ENCODE results near the gene OR13J1. TPM values are rescaled to one million over a fixed set of nuclear protein-coding genes. Genes with fewer than 3 reads are reported as not detected.
A peak's percentile ranks its signal among the peaks of the same experiment; 100 is the strongest.

Gene OR13J1, protein sequence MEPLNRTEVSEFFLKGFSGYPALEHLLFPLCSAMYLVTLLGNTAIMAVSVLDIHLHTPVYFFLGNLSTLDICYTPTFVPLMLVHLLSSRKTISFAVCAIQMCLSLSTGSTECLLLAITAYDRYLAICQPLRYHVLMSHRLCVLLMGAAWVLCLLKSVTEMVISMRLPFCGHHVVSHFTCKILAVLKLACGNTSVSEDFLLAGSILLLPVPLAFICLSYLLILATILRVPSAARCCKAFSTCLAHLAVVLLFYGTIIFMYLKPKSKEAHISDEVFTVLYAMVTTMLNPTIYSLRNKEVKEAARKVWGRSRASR
- not detected for total RNA-seq

DNA sequence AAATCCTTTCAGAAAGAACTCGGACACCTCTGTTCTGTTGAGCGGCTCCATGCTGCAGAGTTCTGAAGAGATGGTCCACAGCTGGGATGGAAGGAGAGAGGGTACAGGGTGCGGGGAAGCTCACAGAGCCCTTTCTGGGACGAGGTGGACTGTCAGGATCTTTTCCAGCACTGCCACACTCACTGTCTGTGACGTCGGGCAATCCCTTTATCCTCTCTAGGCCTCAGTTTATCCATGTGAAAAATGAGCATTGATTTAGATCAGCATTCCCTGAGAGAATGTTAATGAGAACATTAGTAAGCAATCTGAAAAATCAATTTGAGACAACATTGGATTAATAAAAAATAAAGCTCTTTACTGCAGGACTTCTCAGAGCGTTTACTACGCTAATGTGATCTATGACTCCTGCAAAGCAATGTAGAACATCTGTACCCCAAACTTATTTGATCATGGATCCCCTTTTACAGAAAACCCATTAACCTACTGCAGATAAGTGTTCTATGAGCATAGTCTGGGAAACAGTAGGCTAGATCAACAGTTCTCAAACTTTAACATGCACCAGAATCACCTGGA is at the start of gene OR13J1:
Gene OR13J1 (minus strand): TSS at position 51 of the 573 bp plus-strand sequence. CDS start 0 bp downstream, at position 51.
- WGBS, 2 donors: 90 to 92% methylated on average over 8 of the region's 8 CpGs
- intact Hi-C loops (cut with DNase I; ENCODE audit: low total_unique reads): loop anchor here (10.0 kb wide), 1 partner anchor 726 kb away; no protein-coding TSS in a partner anchor
- no peak within 1 kb of the TSS for H3K4me3 ChIP-seq (ENCODE audit: low read depth, poor library complexity, severe bottlenecking)
- peak in 1 of 2 donors; percentile 4 for DNase-seq (ENCODE audit: low spot score in 2 of 2)
- no peak for TF ChIP-seq POLR2A (IDR thresholded peaks at IDR 0.05)
- no peak for TF ChIP-seq CTCF (IDR thresholded peaks at IDR 0.05)

DNA sequence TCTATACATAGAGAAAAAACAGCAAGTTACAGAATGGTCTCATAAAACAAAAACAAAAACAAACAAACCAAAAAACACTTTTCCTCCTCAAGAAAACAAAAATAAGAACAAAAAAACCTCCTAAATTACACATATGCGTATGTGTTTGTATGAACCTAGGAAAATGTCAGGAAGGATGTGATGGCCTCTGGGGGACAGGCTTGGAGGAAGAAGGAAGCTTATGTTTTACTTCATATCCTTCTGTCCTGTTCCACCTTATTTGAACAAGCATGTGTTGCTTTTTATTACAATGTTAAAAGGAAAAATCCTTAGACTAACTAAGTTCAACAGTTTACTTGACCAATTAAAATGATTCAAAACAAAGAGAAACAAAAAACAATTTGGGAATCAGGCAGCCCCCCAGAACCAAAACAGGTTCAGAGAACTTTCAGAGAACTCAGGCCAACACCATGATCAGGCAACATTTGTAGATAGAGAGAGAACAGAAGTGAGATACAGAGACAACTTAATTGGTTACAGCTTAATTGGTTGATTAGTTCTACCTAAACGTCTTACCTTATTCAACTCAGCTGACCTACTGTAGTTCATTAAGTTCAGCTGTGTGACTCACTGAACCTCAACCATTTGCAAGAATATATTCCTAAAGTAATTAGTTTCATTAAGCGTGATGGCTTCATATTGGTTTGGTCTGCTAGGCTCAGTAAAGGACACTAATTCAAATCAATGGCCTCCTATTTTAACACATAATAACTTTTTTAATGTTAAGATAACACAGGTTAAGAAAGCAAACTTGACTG is 49.2 kb upstream of the OR13J1 start:
- WGBS, 2 donors: 59 to 71% methylated on average over 3 of the region's 3 CpGs
- TF ChIP-seq CTCF (IDR thresholded peaks at IDR 0.05): no peak
- H3K4me3 ChIP-seq (ENCODE audit: low read depth, poor library complexity, severe bottlenecking): no peak overlapping the region
- intact Hi-C loops (cut with DNase I; ENCODE audit: low total_unique reads): no loop called here
- DNase-seq (ENCODE audit: low spot score in 2 of 2): no peak

GRCh38 chr9:35918780-35919179 is 48.6 kb upstream of the OR13J1 start:
- no peak overlapping the region for H3K4me3 ChIP-seq (ENCODE audit: low read depth, poor library complexity, severe bottlenecking)
- TF ChIP-seq POLR2A (IDR thresholded peaks at IDR 0.05) (no peak), CTCF (IDR thresholded peaks at IDR 0.05) (no peak)
- DNase-seq (ENCODE audit: low spot score in 2 of 2): no peak
- 89 to 91% methylated on average over 3 of the region's 3 CpGs for WGBS, 2 donors
- intact Hi-C loops (cut with DNase I; ENCODE audit: low total_unique reads): no loop called here

GRCh38 chr9:35917261-35917660 is 47.1 kb upstream of the OR13J1 start:
- no peak overlapping the region for H3K4me3 ChIP-seq (ENCODE audit: low read depth, poor library complexity, severe bottlenecking)
- 79 to 87% methylated on average over 3 of the region's 4 CpGs for WGBS, 2 donors
- TF ChIP-seq CTCF (IDR thresholded peaks at IDR 0.05): no peak
- no peak for DNase-seq (ENCODE audit: low spot score in 2 of 2)
- intact Hi-C loops (cut with DNase I; ENCODE audit: low total_unique reads): no loop called here

DNA sequence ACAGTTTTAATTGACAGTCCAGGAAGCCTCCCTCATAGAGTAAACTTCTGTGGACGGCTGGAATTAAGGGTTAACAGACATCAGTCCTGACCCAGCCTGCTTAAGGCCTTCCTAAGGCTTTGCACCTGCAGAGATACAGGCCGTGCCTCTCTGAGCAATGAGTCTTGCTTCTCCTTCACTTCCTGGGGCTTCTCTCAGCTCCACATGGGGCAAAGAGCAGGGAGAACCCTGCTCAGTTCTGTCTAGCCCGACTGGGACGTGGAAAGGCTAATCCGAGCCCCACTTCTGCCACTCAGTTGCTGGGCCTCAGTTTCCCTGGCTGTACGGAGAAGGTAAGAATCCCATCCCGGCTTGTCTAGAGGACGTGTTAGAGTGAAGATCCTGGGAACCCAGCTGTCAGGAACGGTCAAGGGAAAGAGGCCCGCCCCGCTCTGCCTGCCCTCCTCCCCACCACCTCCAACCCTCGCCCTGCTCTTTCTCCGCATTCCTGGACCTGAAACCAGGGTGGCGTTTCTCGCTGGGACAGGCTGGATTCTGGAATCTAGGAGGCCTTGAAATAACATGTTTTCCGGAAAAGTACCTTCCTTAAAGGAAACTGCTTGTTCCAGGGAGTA is 45.6 kb upstream of the OR13J1 start:
- WGBS, 2 donors: 72 to 86% methylated on average over 16 of the region's 16 CpGs
- TF ChIP-seq POLR2A (IDR thresholded peaks at IDR 0.05): no peak
- no peak for TF ChIP-seq CTCF (IDR thresholded peaks at IDR 0.05)
- intact Hi-C loops (cut with DNase I; ENCODE audit: low total_unique reads): no loop called here
- no peak for DNase-seq (ENCODE audit: low spot score in 2 of 2)
- no peak overlapping the region for H3K4me3 ChIP-seq (ENCODE audit: low read depth, poor library complexity, severe bottlenecking)
